Spleen (tissue), 11 donors: Measurements from ENCODE around the gene SULT1C4. TPM values are rescaled to one million over a fixed set of nuclear protein-coding genes. Genes with fewer than 3 reads are reported as not detected.

Source experiments
- DNase-seq: peaks from one replicate; pipeline ENCODE4 v3.0.0-alpha.2; 2020
- H3K27ac ChIP-seq, 8 donors: fragments of 200-600 bp; sonication (generic) in 7 of 8; 1 replicate in 4 of 8; 2 replicates in 4 of 8; pipeline versions ENCODE4 v1.5.0 to v1.8.0; 2016 to 2021; ENCODE audit warnings: inconsistent platforms in 4 of 8, mild to moderate bottlenecking in 4 of 8, moderate library complexity in 1 of 8
- H3K27me3 ChIP-seq, 7 donors: fragments of 200-600 bp; sonication (generic) in 6 of 7; replicated peaks in 1 of 7; 1 replicate in 4 of 7; 2 replicates in 3 of 7; pipeline versions ENCODE4 v1.5.0 to v1.8.0; 2016 to 2021; ENCODE audit warnings: inconsistent platforms in 3 of 7, mild to moderate bottlenecking in 1 of 7
- H3K36me3 ChIP-seq, 6 donors: fragments of 200-600 bp; sonication (generic) in 5 of 6; 1 replicate in 4 of 6; 2 replicates in 2 of 6; pipeline versions ENCODE4 v1.5.0 to v1.8.0; 2016 to 2021; ENCODE audit warnings: inconsistent platforms in 2 of 6
- H3K4me1 ChIP-seq, 6 donors: fragments of 200-600 bp; sonication (generic) in 5 of 6; 1 replicate in 3 of 6; 2 replicates in 3 of 6; pipeline versions ENCODE4 v1.5.0 to v1.8.0; 2016 to 2021; ENCODE audit warnings: inconsistent platforms in 3 of 6
- H3K4me3 ChIP-seq, 8 donors: fragments of 200-600 bp; sonication (generic) in 7 of 8; 1 replicate in 4 of 8; 2 replicates in 4 of 8; pipeline versions ENCODE4 v1.5.0 to v1.8.0; 2016 to 2021; ENCODE audit warnings: inconsistent platforms in 4 of 8, mild to moderate bottlenecking in 4 of 8, moderate library complexity in 2 of 8
- H3K9me3 ChIP-seq, 8 donors: fragments of 200-600 bp; sonication (generic) in 7 of 8; 1 replicate in 4 of 8; 2 replicates in 4 of 8; pipeline versions ENCODE4 v1.5.0 to v1.8.0; 2016 to 2021; ENCODE audit warnings: inconsistent platforms in 4 of 8
- CTCF ChIP-seq, 11 experiments: fragments of 200-600 bp in 7 of 11; fragments of 450-650 bp in 4 of 11; sonication (generic) in 4 of 11; IDR thresholded peaks in 8 of 11; conservative IDR thresholded peaks in 3 of 11; 1 replicate in 7 of 11; 2 replicates in 4 of 11; pipeline versions ENCODE4 v1.4.0 to v1.8.0; 2016 to 2021; ENCODE audit warnings: antibody characterized with exemption in 11 of 11, inconsistent platforms in 4 of 11, mild to moderate bottlenecking in 1 of 11
- POLR2A ChIP-seq, 3 donors: fragments of 450-650 bp; IDR thresholded peaks; one replicate each; pipeline ENCODE4 v1.5.1; 2017; ENCODE audit warnings: antibody characterized with exemption in 3 of 3, mild to moderate bottlenecking in 1 of 3
- POLR2AphosphoS5 ChIP-seq, 3 donors: sonication (generic); formaldehyde crosslinking; IDR thresholded peaks; one replicate each; pipeline ENCODE4 v1.5.1; 2017; ENCODE audit warnings: antibody characterized with exemption in 3 of 3
- WGBS, 5 donors: extraction: QIAGEN DNeasy Blood & Tissue Kit in 3 of 5; methylation state at CpG; one replicate each; pipeline versions ENCODE4 v1.1.5 to v1.1.7; 2013 to 2018; 5-methylcytosine and 5-hydroxymethylcytosine counted together
- intact Hi-C: fragments of 100-400 bp; cut with DNase I; formaldehyde crosslinking; loops from one replicate; pipeline ENCODE4 v1.15.0; 2023; ENCODE audit warnings: low total_unique reads
- polyA plus RNA-seq, 3 donors: library from polyadenylated mRNA; stranded (reverse); fragments of 200-250 nt; gene quantifications; one replicate each; pipeline ENCODE4 v1.2.1, GENCODE V29; 2013
- total RNA-seq, 7 donors: library from RNA; depleted of rRNA in 3 of 7; stranded (reverse); fragments of >200 nt in 3 of 7; fragmentation: NEBNext Ultra II Directional in 4 of 7; extraction: Animal tissue kit (Norgen Biotek cat#: 25700) in 4 of 7; gene quantifications; one replicate each; pipeline versions ENCODE4 v1.1.0 to v1.2.1, GENCODE V29; 2016 to 2021
- donor health status: healthy with polysubstance abuse.
- donor health status: DM: no; HTN: no; CAD: no; lungs with moderate emphysema.
- donor health status: DM: no; HTN: no; CAD: no.
- donor health status: Bipolar disorder and iron deficiency.
- donor health status: healthy.
- donor health status: DM: no; HTN: no; CAD: no.
- donor health status: DM: yes; HTN: yes; CAD: no.

SULT1C4 gene
- total and polyA plus RNA-seq, 10 donors: 0.09 to 4.5 (median 0.56) TPM

GRCh38 chr2:108395155-108395554 lies 17.4 kb downstream of the SULT1C4 start:
- TF ChIP-seq POLR2A (IDR thresholded peaks at IDR 0.05) (no peak), CTCF (IDR thresholded peaks at IDR 0.05 in 8 of 11, conservative IDR thresholded peaks at IDR 0.05 in 3 of 11) (no peak), POLR2AphosphoS5 (IDR thresholded peaks at IDR 0.05) (no peak)
- no peaks in the 10 kb centered on the region for H3K4me1 ChIP-seq
- peaks cover 0 to 6% (median 0%) of the 10 kb centered on the region in 7 donors for H3K27me3 ChIP-seq
- intact Hi-C loops: no loop called here
- no peak overlapping the region for H3K27ac ChIP-seq
- H3K9me3 ChIP-seq: peaks cover 8 to 77% (median 62%) of the 10 kb centered on the region in 8 donors
- no peak overlapping the region for H3K4me3 ChIP-seq
- no peaks in the 10 kb centered on the region for H3K36me3 ChIP-seq
- no peak for DNase-seq
- 94 to 98% (median 95%) methylated on average over 8 of the region's 8 CpGs for WGBS, 5 donors

- Histone ChIP-seq H3K4me1 (no peaks in the 10 kb centered on the region), H3K27ac (no peak overlapping the region), H3K36me3 (no peaks in the 10 kb centered on the region), H3K27me3 (no peaks in the 10 kb centered on the region), H3K9me3 (peaks cover 8 to 81% (median 64%) of the 10 kb centered on the region in 8 donors), H3K4me3 (no peak overlapping the region)
- TF ChIP-seq POLR2A (IDR thresholded peaks at IDR 0.05) (no peak), CTCF (IDR thresholded peaks at IDR 0.05 in 8 of 11, conservative IDR thresholded peaks at IDR 0.05 in 3 of 11) (no peak)
- 71 to 86% (median 75%) methylated on average over 3 of the region's 3 CpGs for WGBS, 5 donors
- intact Hi-C loops: no loop called here
- no peak for DNase-seq
Measured at GRCh38 chr2:108396845-108397244, 19.1 kb downstream of the SULT1C4 start.

- H3K36me3 ChIP-seq: no peaks in the 10 kb centered on the region
- no peak for DNase-seq
- no peak overlapping the region for H3K4me3 ChIP-seq
- no peaks in the 10 kb centered on the region for H3K27me3 ChIP-seq
- intact Hi-C loops: no loop called here
- no peak for TF ChIP-seq POLR2AphosphoS5 (IDR thresholded peaks at IDR 0.05)
- no peak for TF ChIP-seq CTCF (IDR thresholded peaks at IDR 0.05 in 8 of 11, conservative IDR thresholded peaks at IDR 0.05 in 3 of 11)
- no peak for TF ChIP-seq POLR2A (IDR thresholded peaks at IDR 0.05)
- H3K4me1 ChIP-seq: no peaks in the 10 kb centered on the region
- H3K27ac ChIP-seq: no peak overlapping the region
- 91 to 100% (median 98%) methylated on average over 2 of the region's 2 CpGs for WGBS, 5 donors
- H3K9me3 ChIP-seq: peaks cover 6 to 73% (median 43%) of the 10 kb centered on the region in 8 donors
Measured at GRCh38 chr2:108399479-108399878, 21.7 kb downstream of the SULT1C4 start.

- intact Hi-C loops: no loop called here
- no peaks in the 10 kb centered on the region for H3K4me1 ChIP-seq
- TF ChIP-seq CTCF (IDR thresholded peaks at IDR 0.05 in 8 of 11, conservative IDR thresholded peaks at IDR 0.05 in 3 of 11) (no peak), POLR2AphosphoS5 (IDR thresholded peaks at IDR 0.05) (no peak), POLR2A (IDR thresholded peaks at IDR 0.05) (no peak)
- H3K27me3 ChIP-seq: no peaks in the 10 kb centered on the region
- H3K4me3 ChIP-seq: no peak overlapping the region
- H3K9me3 ChIP-seq: peaks cover 8 to 83% (median 55%) of the 10 kb centered on the region in 8 donors
- H3K36me3 ChIP-seq: no peaks in the 10 kb centered on the region
- WGBS, 5 donors: 80 to 89% (median 84%) methylated on average over 3 of the region's 3 CpGs
- no peak overlapping the region for H3K27ac ChIP-seq
- DNase-seq: no peak
Measured at GRCh38 chr2:108401800-108402199, 24.0 kb downstream of the SULT1C4 start.
